Measurements from ENCODE around the gene ZDHHC11B.
"Not testable (repeated sequence)": the region's sequence is repeated elsewhere in the genome, so short reads cannot be mapped to it uniquely, and the experiment has no call there.

GRCh38 chr5:708374-708773, 76.2 kb downstream of the ZDHHC11B start:
- TF ChIP-seq, protein P1, sequence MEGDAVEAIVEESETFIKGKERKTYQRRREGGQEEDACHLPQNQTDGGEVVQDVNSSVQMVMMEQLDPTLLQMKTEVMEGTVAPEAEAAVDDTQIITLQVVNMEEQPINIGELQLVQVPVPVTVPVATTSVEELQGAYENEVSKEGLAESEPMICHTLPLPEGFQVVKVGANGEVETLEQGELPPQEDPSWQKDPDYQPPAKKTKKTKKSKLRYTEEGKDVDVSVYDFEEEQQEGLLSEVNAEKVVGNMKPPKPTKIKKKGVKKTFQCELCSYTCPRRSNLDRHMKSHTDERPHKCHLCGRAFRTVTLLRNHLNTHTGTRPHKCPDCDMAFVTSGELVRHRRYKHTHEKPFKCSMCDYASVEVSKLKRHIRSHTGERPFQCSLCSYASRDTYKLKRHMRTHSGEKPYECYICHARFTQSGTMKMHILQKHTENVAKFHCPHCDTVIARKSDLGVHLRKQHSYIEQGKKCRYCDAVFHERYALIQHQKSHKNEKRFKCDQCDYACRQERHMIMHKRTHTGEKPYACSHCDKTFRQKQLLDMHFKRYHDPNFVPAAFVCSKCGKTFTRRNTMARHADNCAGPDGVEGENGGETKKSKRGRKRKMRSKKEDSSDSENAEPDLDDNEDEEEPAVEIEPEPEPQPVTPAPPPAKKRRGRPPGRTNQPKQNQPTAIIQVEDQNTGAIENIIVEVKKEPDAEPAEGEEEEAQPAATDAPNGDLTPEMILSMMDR (IDR thresholded peaks at IDR 0.05) = not testable (repeated sequence)
- TF ChIP-seq POLR2A (IDR thresholded peaks at IDR 0.05; ENCODE audit: low read depth) = not testable (repeated sequence)

Data from esophagus muscularis mucosa (tissue), 3 donors.